Urinary bladder (tissue), 2 donors: ENCODE measurements around the gene SIK1. TPM values are rescaled to one million over a fixed set of nuclear protein-coding genes. Genes with fewer than 3 reads are reported as not detected.

Experiments used
- polyA plus RNA-seq: library from polyadenylated mRNA; stranded (reverse); fragments of 200-250 nt; gene quantifications from one replicate; pipeline ENCODE4 v1.2.3, GENCODE V29; 2013
- total RNA-seq: library from RNA; depleted of rRNA; stranded (reverse); fragments of >200 nt; gene quantifications from one replicate; pipeline ENCODE4 v1.2.3, GENCODE V29; 2014
- donor health status: healthy.

Gene SIK1
- total and polyA plus RNA-seq, 2 donors = 13.6 to 27.1 TPM

Other genes starting within 250 kb of the SIK1 start
- gene HSF2BP, start 232.4 kb upstream of the SIK1 start, total RNA-seq = 1.1 TPM
- 0.37 TPM for gene HSF2BP, start 232.4 kb upstream of the SIK1 start, polyA plus RNA-seq
- 17.2 TPM for gene RRP1B, start 232.4 kb upstream of the SIK1 start, total RNA-seq
- gene RRP1B, start 232.4 kb upstream of the SIK1 start, polyA plus RNA-seq = 13.5 TPM